ENCODE results near the gene EFCAB5. TPM values are rescaled to one million over a fixed set of nuclear protein-coding genes. Genes with fewer than 3 reads are reported as not detected.
"Not testable (repeated sequence)": the region's sequence is repeated elsewhere in the genome, so short reads cannot be mapped to it uniquely, and the experiment has no call there.

The EFCAB5 gene
- total RNA-seq, 2 experiments from 2014 or later = 0.54 to 0.81 TPM

- no peak overlapping the region for H3K4me3 Mint-ChIP-seq
- H3K27ac Mint-ChIP-seq = no peak overlapping the region
- H3K4me1 Mint-ChIP-seq (ENCODE audit: low read depth) = no peaks in the 10 kb centered on the region
- no peak for TF ChIP-seq CTCF (IDR thresholded peaks at IDR 0.05)
- intact Hi-C loops (cut with micrococcal nuclease) = no loop called here
- peaks cover 4% of the 10 kb centered on the region for H3K9me3 Mint-ChIP-seq
- ATAC-seq (no peak), DNase-seq (no peak)
- POLR2A ChIA-PET = no interaction called here
- CTCF ChIA-PET = interaction anchor here (0.8 to 2.8 kb wide), 3 partner anchors 17 to 140 kb away, joined by 4 to 9 read pairs (median 6); partner anchors contain the start of gene SSH2
- H3K27me3 Mint-ChIP-seq = no peaks in the 10 kb centered on the region
- H3K36me3 Mint-ChIP-seq (ENCODE audit: low read depth) = peaks cover under 1% of the 10 kb centered on the region
Measured at GRCh38 chr17:29948448-29949215, 7.2 kb downstream of the EFCAB5 start.

GRCh38 chr17:29949696-29950095 lies 8.3 kb downstream of the EFCAB5 start:
- no peak overlapping the region for H3K27ac Mint-ChIP-seq
- no peaks in the 10 kb centered on the region for H3K27me3 Mint-ChIP-seq
- peaks cover 7% of the 10 kb centered on the region for H3K9me3 Mint-ChIP-seq
- TF ChIP-seq CTCF (IDR thresholded peaks at IDR 0.05) = no peak
- CTCF ChIA-PET = interaction anchor here (1.5 to 2.8 kb wide), 2 partner anchors 18 to 142 kb away, joined by 6 to 9 read pairs; no protein-coding TSS in a partner anchor
- no peaks in the 10 kb centered on the region for H3K4me1 Mint-ChIP-seq (ENCODE audit: low read depth)
- peaks cover 4% of the 10 kb centered on the region for H3K36me3 Mint-ChIP-seq (ENCODE audit: low read depth)
- ATAC-seq (no peak), DNase-seq (no peak)
- intact Hi-C loops (cut with micrococcal nuclease) = no loop called here
- POLR2A ChIA-PET = no interaction called here
- no peak overlapping the region for H3K4me3 Mint-ChIP-seq

GRCh38 chr17:29954405-29954804 lies 13.0 kb downstream of the EFCAB5 start:
- no peak for TF ChIP-seq CTCF (IDR thresholded peaks at IDR 0.05)
- no peak for DNase-seq
- Mint-ChIP-seq H3K27ac (no peak overlapping the region), H3K36me3 (ENCODE audit: low read depth) (peaks cover 4% of the 10 kb centered on the region), H3K4me1 (ENCODE audit: low read depth) (no peaks in the 10 kb centered on the region), H3K27me3 (no peaks in the 10 kb centered on the region), H3K4me3 (no peak overlapping the region), H3K9me3 (peaks cover 13% of the 10 kb centered on the region)
- ATAC-seq = no peak
- ChIA-PET POLR2A (no interaction called here), CTCF (interaction anchor here (1.1 kb wide), 1 partner anchor 12 kb away, joined by 3 read pairs; the partner anchor contains the start of gene EFCAB5)
- intact Hi-C loops (cut with micrococcal nuclease) = no loop called here

- H3K4me3 Mint-ChIP-seq = no peak overlapping the region
- H3K4me1 Mint-ChIP-seq (ENCODE audit: low read depth) = no peaks in the 10 kb centered on the region
- DNase-seq = no peak
- CTCF ChIA-PET = interaction anchor here (1.9 kb wide), 1 partner anchor 25 kb away, joined by 9 read pairs; no protein-coding TSS in a partner anchor
- no peak overlapping the region for H3K27ac Mint-ChIP-seq
- H3K27me3 Mint-ChIP-seq = no peaks in the 10 kb centered on the region
- POLR2A ChIA-PET = interaction anchor here (0.6 to 1.1 kb wide), 2 partner anchors 12 to 26 kb away, joined by 3 read pairs; no protein-coding TSS in a partner anchor
- peaks cover 4% of the 10 kb centered on the region for H3K36me3 Mint-ChIP-seq (ENCODE audit: low read depth)
- ATAC-seq = no peak
- TF ChIP-seq CTCF (IDR thresholded peaks at IDR 0.05) = no peak
- peaks cover 13% of the 10 kb centered on the region for H3K9me3 Mint-ChIP-seq
- intact Hi-C loops (cut with micrococcal nuclease) = no loop called here
Measured at GRCh38 chr17:29956225-29956624, 14.8 kb downstream of the EFCAB5 start.

GRCh38 chr17:29957488-29957887 lies 16.1 kb downstream of the EFCAB5 start:
- H3K4me1 Mint-ChIP-seq (ENCODE audit: low read depth); DNase-seq; intact Hi-C loops (cut with micrococcal nuclease); H3K27ac Mint-ChIP-seq; ATAC-seq; H3K4me3 Mint-ChIP-seq; H3K36me3 Mint-ChIP-seq (ENCODE audit: low read depth); H3K27me3 Mint-ChIP-seq: not testable (repeated sequence)
- POLR2A ChIA-PET = interaction anchor here (1.1 kb wide), 1 partner anchor 11 kb away, joined by 3 read pairs; no protein-coding TSS in a partner anchor
- CTCF ChIA-PET = interaction anchor here (1.0 to 1.7 kb wide), 3 partner anchors 8 to 136 kb away, joined by 3 to 4 read pairs (median 3); no protein-coding TSS in a partner anchor
- H3K9me3 Mint-ChIP-seq = peaks cover 13% of the 10 kb centered on the region

Measured in activated CD8-positive, alpha-beta T cell treated with anti-CD3 and anti-CD28 coated beads for 36 hours (primary cell).